Prostate gland (tissue), 2 donors: ENCODE data around the gene CRYGN. TPM values are rescaled to one million over a fixed set of nuclear protein-coding genes. Genes with fewer than 3 reads are reported as not detected.

Experiments used
- DNase-seq: peaks from one replicate; pipeline ENCODE4 v3.0.0-alpha.2; 2019; ENCODE audit warnings: low spot score
- H3K27ac ChIP-seq, 2 donors: fragments of 200-600 bp; sonication (generic); 2 replicates each; pipeline ENCODE4 v1.5.1; 2017 to 2019
- H3K27me3 ChIP-seq: fragments of 200-600 bp; sonication (generic); replicated peaks from 2 replicates; pipeline ENCODE4 v1.5.1; 2019; ENCODE audit not compliant: insufficient read depth
- H3K36me3 ChIP-seq, 2 donors: fragments of 200-600 bp; sonication (generic); 1 replicate in 1 of 2; 2 replicates in 1 of 2; pipeline versions ENCODE4 v1.5.1 to v1.8.1; 2017 to 2019
- H3K4me1 ChIP-seq: fragments of 200-600 bp; sonication (generic); replicated peaks from 2 replicates; pipeline ENCODE4 v1.5.1; 2019
- H3K4me3 ChIP-seq, 2 donors: fragments of 200-600 bp; sonication (generic); 2 replicates each; pipeline ENCODE4 v1.5.1; 2017 to 2019
- H3K9me3 ChIP-seq: fragments of 200-600 bp; sonication (generic); 2 replicates; pipeline ENCODE4 v1.5.1; 2017
- CTCF ChIP-seq, 4 experiments: fragments of 200-600 bp in 2 of 4; fragments of 450-650 bp in 2 of 4; sonication (generic) in 2 of 4; IDR thresholded peaks; 1 replicate in 3 of 4; 2 replicates in 1 of 4; pipeline ENCODE4 v1.5.1; 2016 to 2019; ENCODE audit warnings: antibody characterized with exemption in 4 of 4, mild to moderate bottlenecking in 2 of 4, moderate library complexity in 2 of 4
- POLR2A ChIP-seq: fragments of 450-650 bp; IDR thresholded peaks from one replicate; pipeline ENCODE4 v1.6.1; 2016; ENCODE audit warnings: antibody characterized with exemption, mild to moderate bottlenecking
- POLR2AphosphoS5 ChIP-seq: sonication (generic); formaldehyde crosslinking; IDR thresholded peaks from one replicate; pipeline ENCODE4 v1.6.1; 2017; ENCODE audit warnings: antibody characterized with exemption
- WGBS: methylation state at CpG from one replicate; pipeline ENCODE4 v1.1.5; 2018; 5-methylcytosine and 5-hydroxymethylcytosine counted together
- intact Hi-C: fragments of 100-400 bp; cut with DNase I; formaldehyde crosslinking; loops from one replicate; pipeline ENCODE4 v1.14.2; 2022
- total RNA-seq, 2 donors: library from RNA; depleted of rRNA; stranded (reverse); fragments of >200 nt; gene quantifications; one replicate each; pipeline ENCODE4 v1.1.0, GENCODE V29; 2016

The CRYGN gene
- total RNA-seq, 2 donors from 2014 or later: not detected

DNA sequence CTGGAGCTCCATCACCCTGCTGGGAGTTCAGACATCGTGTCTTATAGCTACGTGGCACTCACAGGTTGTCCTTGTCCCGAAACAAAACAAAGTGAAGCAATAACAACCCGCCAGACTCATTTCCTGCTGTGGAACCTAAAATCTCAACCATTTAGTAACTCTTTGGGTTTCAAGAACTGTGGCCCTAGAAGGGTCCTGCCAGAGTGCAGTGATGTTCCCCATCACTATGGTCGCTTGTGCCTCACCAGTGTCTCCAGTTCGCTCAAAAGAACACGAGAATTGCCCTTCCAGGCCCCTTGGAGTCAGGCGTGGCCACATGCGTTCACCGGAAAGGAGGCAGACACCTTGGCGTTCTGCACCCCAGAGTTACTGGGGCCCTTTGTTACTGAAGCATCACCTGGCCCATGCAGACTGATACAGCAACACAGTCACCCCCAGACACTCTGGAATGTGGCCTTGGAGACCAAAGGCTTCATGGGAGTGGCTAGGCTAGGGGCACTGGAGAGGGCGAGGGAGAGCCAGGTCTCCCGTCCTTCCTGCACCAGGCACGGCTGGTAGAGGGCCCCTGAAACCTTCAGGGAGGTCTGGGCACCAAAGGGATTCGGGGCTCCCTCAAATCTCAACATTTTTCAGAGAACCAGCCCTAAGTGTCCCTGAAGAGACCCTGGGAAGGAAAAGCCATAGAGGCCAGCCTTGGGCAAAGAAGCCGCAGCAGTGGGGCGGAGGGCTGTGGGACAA is 908 bp downstream of the CRYGN start:
- DNase-seq: no peak
- no peaks in the 10 kb centered on the region for H3K27me3 ChIP-seq
- H3K36me3 ChIP-seq: no peaks in the 10 kb centered on the region
- no peak overlapping the region for H3K4me3 ChIP-seq
- TF ChIP-seq CTCF (IDR thresholded peaks at IDR 0.05) (no peak), POLR2A (no peak), POLR2AphosphoS5 (no peak)
- no peaks in the 10 kb centered on the region for H3K9me3 ChIP-seq
- H3K27ac ChIP-seq: no peak overlapping the region
- WGBS: 96% methylated on average over 17 of the region's 17 CpGs
- intact Hi-C loops: no loop called here
- peaks cover 4% of the 10 kb centered on the region for H3K4me1 ChIP-seq

DNA sequence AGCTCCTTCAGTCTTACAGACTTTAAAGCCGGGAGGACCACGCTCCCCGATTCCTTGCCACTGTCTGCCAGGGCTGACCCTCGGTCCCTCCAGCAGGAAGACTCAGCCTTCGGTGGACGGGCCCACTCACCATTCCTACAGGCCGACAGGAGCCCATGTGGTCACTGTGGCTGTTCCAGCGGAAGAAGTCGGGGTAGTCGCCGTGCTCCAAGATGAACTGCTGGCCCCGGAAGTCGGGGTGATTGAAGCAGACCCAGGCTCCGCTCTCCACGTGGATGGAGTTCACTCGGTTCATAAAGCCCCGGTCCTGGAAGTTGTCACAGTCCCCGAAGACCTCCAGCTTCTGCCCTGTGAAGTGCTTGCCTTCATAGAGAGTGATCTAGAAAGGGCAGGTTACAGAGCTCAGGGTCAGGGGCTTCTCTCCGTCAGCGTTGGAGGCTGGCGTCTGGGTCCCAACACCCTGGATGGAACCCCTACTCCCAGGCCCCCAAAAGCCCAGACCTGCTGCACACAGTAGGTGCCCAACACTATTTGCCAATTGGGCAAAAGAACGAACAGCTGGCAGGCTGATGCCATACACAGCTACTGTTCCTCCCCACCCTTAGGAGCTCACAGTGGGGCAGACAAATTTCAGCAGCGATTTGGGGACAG is 1.9 kb downstream of the CRYGN start:
- TF ChIP-seq POLR2A (no peak), CTCF (IDR thresholded peaks at IDR 0.05) (no peak), POLR2AphosphoS5 (no peak)
- intact Hi-C loops: no loop called here
- no peak for DNase-seq
- Histone ChIP-seq H3K9me3 (no peaks in the 10 kb centered on the region), H3K4me1 (peaks cover 4% of the 10 kb centered on the region), H3K4me3 (no peak overlapping the region), H3K27me3 (no peaks in the 10 kb centered on the region), H3K36me3 (no peaks in the 10 kb centered on the region), H3K27ac (no peak overlapping the region)
- WGBS: 94% methylated on average over 23 of the region's 23 CpGs

DNA sequence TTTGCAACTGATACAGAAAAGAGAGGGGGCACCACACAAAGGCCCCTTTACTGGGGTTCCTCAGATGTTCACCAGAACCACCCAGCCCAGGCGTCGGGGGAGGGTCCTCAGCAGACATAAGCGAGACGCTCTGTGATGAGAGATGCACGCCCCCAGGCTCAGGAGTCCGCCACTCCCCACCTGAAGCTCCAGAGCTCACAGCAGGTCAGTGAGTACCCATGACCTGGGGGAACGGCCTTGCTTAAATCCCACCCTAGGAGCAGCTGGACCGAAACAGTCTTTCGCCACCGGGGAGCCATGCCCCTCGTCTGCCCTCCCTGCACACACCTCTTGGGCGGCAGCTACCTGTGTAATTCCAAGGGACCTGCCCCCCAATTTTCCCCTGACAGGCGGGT is 2.8 kb downstream of the CRYGN start:
- Histone ChIP-seq H3K4me1 (peaks cover 4% of the 10 kb centered on the region), H3K36me3 (no peaks in the 10 kb centered on the region), H3K4me3 (no peak overlapping the region), H3K27ac (no peak overlapping the region), H3K27me3 (no peaks in the 10 kb centered on the region), H3K9me3 (no peaks in the 10 kb centered on the region)
- TF ChIP-seq POLR2AphosphoS5 (no peak), POLR2A (no peak), CTCF (IDR thresholded peaks at IDR 0.05) (no peak)
- intact Hi-C loops: no loop called here
- DNase-seq: no peak
- 92% methylated on average over 13 of the region's 13 CpGs for WGBS

DNA sequence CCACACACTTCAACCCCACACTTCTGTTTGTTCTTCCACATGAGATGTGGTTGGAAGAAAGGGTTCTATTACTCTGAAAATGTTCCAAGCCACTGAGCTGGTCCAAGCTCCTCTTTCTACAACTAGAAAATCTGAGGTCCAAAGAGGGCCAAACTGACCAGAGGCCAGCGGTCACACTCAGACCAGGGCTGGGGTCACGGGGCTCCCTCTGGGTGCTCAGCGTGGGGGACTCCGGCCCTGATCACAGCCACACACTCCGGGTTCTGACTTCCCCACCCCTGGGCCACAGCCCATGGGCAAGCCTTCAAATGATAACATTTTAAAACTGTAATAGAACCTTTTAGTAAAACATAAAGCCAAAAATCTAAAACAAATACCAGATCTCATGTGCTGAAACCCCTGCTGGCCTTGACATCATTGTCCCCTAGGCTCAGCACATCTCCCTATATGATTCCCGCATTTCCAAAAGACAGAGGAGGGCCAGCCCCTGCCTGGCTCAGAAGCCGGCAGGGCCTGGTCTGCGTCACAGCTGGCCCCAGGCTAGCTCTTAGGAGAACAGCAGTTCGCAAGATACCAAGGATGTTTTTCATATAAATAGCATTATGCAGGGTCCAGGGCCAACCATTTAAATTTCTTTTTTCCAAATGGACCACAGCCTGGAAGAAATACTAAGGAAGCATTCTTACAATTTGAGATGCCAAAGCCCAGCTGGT is 3.3 kb downstream of the CRYGN start:
- H3K9me3 ChIP-seq: no peaks in the 10 kb centered on the region
- peaks cover 4% of the 10 kb centered on the region for H3K4me1 ChIP-seq
- WGBS: 70% methylated on average over 9 of the region's 9 CpGs
- H3K27me3 ChIP-seq: no peaks in the 10 kb centered on the region
- DNase-seq: no peak
- no peak overlapping the region for H3K4me3 ChIP-seq
- no peak overlapping the region for H3K27ac ChIP-seq
- no peaks in the 10 kb centered on the region for H3K36me3 ChIP-seq
- intact Hi-C loops: no loop called here
- no peak for TF ChIP-seq POLR2A
- no peak for TF ChIP-seq CTCF (IDR thresholded peaks at IDR 0.05)
- TF ChIP-seq POLR2AphosphoS5: no peak
